Skeletal muscle tissue (tissue), 4 donors: ENCODE data around the gene TOMM20L. TPM values are rescaled to one million over a fixed set of nuclear protein-coding genes. Genes with fewer than 3 reads are reported as not detected.
A peak's percentile ranks its signal among the peaks of the same experiment; 100 is the strongest.
"Not testable (repeated sequence)": the region's sequence is repeated elsewhere in the genome, so short reads cannot be mapped to it uniquely, and the experiment has no call there.

Source experiments
- H3K27ac ChIP-seq: one replicate; pipeline ENCODE4 v1.7.0; 2013; ENCODE audit warnings: mild to moderate bottlenecking, low read depth, low read length, inconsistent platforms
- H3K27me3 ChIP-seq, 3 donors: one replicate each; pipeline ENCODE4 v1.7.0; 2013; ENCODE audit warnings: low read length in 3 of 3; ENCODE audit not compliant: control insufficient read depth in 3 of 3, insufficient read depth in 3 of 3
- H3K36me3 ChIP-seq, 3 donors: one replicate each; pipeline ENCODE4 v1.7.0; 2013; ENCODE audit warnings: low read length in 3 of 3; ENCODE audit not compliant: control insufficient read depth in 3 of 3, insufficient read depth in 3 of 3
- H3K4me1 ChIP-seq, 3 donors: one replicate each; pipeline ENCODE4 v1.7.0; 2013; ENCODE audit warnings: low read length in 3 of 3, mild to moderate bottlenecking in 3 of 3; ENCODE audit not compliant: control insufficient read depth in 3 of 3, insufficient read depth in 3 of 3
- H3K4me3 ChIP-seq, 3 donors: one replicate each; pipeline ENCODE4 v1.7.0; 2013; ENCODE audit warnings: low read length in 3 of 3
- H3K9ac ChIP-seq, 3 donors: one replicate each; pipeline ENCODE4 v1.7.0; 2013; ENCODE audit warnings: low read length in 3 of 3, mild to moderate bottlenecking in 3 of 3, moderate library complexity in 2 of 3, low read depth in 1 of 3
- H3K9me3 ChIP-seq, 3 donors: one replicate each; pipeline ENCODE4 v1.7.0; 2013; ENCODE audit warnings: low read length in 3 of 3; ENCODE audit not compliant: control insufficient read depth in 3 of 3
- total RNA-seq: library from RNA; depleted of rRNA; stranded (reverse); fragments of >200 nt; gene quantifications from one replicate; pipeline ENCODE4 v1.2.3, GENCODE V29; 2014
- donor health status: Osteomylitis.

The TOMM20L gene
- total RNA-seq, 1 donor from 2014 or later: not detected

DNA sequence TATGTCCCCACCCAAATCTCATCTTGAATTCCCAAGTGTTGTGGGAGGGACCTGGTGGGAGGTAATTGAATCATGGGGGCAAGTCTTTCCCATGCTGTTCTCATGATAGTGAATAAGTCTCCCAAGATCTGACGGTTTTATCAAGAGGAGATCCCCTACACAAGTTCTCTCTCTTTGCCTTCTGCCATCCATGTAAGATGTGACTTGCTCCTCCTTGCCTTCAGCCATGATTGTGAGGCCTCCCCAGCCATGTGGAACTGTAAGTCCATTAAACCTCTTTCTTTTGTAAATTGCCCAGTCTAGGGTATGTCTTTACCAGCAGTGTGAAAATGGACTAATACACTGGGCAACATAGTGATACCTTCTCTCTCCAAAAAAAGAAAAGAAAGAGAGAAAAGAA, 21.2 kb downstream of the TOMM20L start:
- not testable (repeated sequence) for H3K4me3 ChIP-seq, H3K9me3 ChIP-seq, H3K4me1 ChIP-seq, H3K27ac ChIP-seq, H3K27me3 ChIP-seq, H3K9ac ChIP-seq
- peaks cover 11 to 18% (median 15%) of the 10 kb centered on the region in 3 donors for H3K36me3 ChIP-seq

DNA sequence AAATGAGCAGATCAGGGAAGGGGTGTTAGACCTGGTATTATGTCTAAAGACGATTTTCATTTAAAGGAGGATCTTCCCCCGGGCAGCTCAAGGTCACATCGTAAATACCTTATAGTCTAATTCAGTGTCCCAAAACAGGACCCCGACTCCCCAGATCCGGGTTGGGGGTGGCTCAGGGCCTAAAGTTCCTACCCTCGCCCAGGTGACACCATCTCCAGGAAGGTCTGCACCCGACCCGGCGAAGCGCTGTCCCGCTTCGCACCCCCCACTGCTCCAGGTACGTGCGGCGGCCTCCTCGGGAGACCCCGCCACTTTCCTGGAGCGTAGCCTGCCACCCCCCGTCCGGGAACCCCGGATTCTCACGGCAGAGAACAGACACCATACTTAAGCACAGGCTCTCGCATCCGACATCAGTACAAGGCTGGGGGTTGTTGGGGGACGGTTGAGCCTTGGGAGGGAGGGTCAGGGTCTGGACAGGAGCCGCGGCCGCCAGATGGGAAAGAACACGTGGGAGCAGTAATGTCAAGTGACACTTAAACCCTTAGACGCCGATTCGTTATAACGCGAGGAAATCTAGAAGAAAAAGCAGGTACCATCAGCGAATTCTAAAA, 31.0 kb downstream of the TOMM20L start:
- H3K36me3 ChIP-seq: peaks cover 7 to 11% (median 8%) of the 10 kb centered on the region in 3 donors
- H3K9ac ChIP-seq: peak overlapping the region; percentile 91 to 100 (median 97)
- H3K4me3 ChIP-seq: peak overlapping the region; percentile 92 to 100 (median 94)
- H3K27me3 ChIP-seq: no peaks in the 10 kb centered on the region
- H3K27ac ChIP-seq: peak overlapping the region; percentile 98
- H3K9me3 ChIP-seq: no peaks in the 10 kb centered on the region
- peaks cover 5 to 9% (median 7%) of the 10 kb centered on the region in 3 donors for H3K4me1 ChIP-seq

DNA sequence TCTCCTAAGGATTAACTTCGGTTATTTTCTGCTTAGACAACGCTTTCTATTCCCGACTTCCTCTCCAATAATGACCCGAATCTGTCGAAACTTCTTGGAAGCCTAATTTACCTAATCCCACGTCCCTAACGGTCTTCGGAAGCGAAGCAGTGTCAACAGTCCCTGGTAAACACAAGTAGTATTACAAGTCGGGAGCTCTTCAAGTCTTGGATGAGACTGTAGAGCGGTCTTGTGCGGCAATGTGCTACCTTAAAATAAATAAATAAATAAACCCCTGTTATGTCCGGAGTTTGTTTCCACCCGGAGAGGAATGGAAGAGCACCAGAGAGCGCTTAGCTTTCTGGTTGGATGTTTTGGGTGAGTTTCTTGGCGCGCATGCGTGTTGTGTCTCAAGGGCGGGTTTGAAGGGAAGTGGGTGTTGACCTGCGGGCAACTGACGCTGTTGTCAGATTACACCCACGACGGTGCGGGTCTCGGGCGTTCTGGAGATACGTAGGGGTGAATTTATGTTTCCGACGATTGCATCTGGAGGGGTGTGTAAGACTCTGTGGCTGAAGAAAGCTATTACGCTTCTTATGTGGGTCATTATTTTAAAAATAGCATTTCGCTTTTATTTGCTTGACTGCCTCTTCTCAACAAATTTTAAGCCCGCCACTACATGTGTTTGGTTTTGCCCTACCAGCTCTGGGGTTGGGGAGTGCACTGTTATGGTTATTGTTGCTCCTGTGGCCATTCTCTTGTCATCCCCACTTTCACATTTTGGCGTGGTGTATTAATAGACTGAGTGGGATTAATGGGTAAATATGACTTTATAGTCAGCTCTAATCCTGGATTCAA, 31.8 kb downstream of the TOMM20L start, which contains the start of the genes KIAA0586 and TIMM9:
Gene KIAA0586 (plus strand): TSS at position 439 of the 837 bp plus-strand sequence. CDS start 546 bp downstream, outside the sequence.
Gene TIMM9 (minus strand): TSS at position 251 of the 837 bp plus-strand sequence. CDS start 15,586 bp downstream, outside the sequence.
- no peaks in the 10 kb centered on the region for H3K27me3 ChIP-seq
- H3K27ac ChIP-seq: peak within 1 kb of the TSS; percentile 98
- H3K4me1 ChIP-seq: peaks cover 5 to 9% (median 7%) of the 10 kb centered on the region in 3 donors
- no peaks in the 10 kb centered on the region for H3K9me3 ChIP-seq
- H3K36me3 ChIP-seq: peaks cover 7 to 11% (median 11%) of the 10 kb centered on the region in 3 donors
- H3K4me3 ChIP-seq: peak within 1 kb of the TSS; percentile 92 to 100 (median 94)
- peak within 1 kb of the TSS; percentile 91 to 100 (median 97) for H3K9ac ChIP-seq

DNA sequence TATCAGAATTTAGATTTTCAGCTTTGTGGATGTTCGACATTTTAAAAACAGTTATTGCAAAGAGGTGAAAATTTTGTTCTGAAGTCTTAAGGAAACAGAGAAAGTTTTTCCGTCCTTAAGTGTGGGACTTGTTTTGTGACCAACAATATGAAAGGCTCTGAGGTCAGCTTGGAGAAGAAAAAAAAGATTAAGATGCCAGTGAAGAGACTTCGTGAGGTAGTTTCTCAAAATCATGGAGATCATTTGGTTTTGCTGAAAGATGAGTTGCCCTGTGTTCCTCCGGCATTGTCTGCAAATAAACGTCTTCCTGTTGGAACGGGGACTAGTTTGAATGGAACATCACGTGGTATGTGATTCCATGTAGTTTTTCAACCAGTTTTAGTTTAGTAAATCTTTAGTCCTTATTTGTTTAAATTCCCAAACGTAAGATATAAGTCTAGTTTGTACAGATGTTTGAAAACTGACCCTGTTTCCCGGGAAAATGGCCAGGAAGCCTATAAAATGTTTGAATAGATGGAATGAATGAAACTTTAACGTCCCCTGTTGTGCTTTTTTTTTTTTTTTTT, 32.5 kb downstream of the TOMM20L start:
- Histone ChIP-seq H3K4me3 (peak overlapping the region; percentile 92 to 100 (median 94)), H3K4me1 (peaks cover 5 to 9% (median 7%) of the 10 kb centered on the region in 3 donors), H3K27me3 (no peaks in the 10 kb centered on the region), H3K9ac (peak overlapping the region; percentile 91 to 100 (median 97)), H3K27ac (peak overlapping the region; percentile 98), H3K36me3 (peaks cover 2 to 18% (median 7%) of the 10 kb centered on the region in 3 donors), H3K9me3 (no peaks in the 10 kb centered on the region)

DNA sequence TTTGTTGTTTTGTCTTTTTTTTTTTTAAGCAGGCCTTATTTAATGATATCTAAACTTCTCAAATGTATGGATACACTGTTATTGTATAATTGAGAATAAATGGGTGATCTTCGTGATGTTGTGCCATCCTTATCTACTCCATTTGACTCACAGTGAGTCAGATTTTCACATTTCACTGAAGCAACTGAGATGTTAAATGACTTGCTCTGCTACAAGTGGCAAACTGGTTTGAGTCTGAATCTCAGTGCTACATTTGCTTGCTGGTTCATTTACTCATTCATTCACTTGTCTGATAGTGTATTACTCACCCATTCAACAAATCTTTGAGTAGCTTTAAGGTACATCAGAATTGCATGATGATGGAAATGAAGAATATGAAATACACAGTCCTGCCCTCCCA, 34.4 kb downstream of the TOMM20L start:
- Histone ChIP-seq H3K27ac (no peak overlapping the region), H3K9me3 (no peaks in the 10 kb centered on the region), H3K4me3 (no peak overlapping the region), H3K27me3 (no peaks in the 10 kb centered on the region), H3K36me3 (peaks cover 7 to 22% (median 15%) of the 10 kb centered on the region in 3 donors), H3K4me1 (peaks cover 5 to 9% (median 7%) of the 10 kb centered on the region in 3 donors), H3K9ac (no peak overlapping the region)

DNA sequence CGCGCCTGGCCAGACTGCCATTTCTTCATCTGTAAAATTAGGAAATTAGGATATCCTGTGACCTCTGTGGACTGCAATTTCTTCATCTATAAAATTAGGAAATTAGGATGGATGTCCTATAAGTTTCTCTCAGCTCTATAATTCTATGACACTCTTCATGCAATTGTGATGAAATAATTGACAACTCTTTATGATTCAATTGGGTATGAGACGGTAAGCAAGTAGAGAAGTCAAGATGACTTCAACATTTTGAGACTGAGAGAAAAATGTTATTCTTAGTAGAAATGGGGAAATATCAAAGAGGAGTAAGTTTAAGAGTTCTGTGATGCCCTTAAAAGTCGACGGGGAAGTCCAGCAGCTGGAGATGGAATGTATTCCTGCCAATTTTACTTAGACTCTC, 43.7 kb downstream of the TOMM20L start:
- Histone ChIP-seq H3K4me1 (no peaks in the 10 kb centered on the region), H3K27ac (no peak overlapping the region), H3K4me3 (no peak overlapping the region), H3K36me3 (peaks cover 5 to 38% (median 29%) of the 10 kb centered on the region in 3 donors), H3K9ac (no peak overlapping the region), H3K9me3 (no peaks in the 10 kb centered on the region), H3K27me3 (no peaks in the 10 kb centered on the region)

DNA sequence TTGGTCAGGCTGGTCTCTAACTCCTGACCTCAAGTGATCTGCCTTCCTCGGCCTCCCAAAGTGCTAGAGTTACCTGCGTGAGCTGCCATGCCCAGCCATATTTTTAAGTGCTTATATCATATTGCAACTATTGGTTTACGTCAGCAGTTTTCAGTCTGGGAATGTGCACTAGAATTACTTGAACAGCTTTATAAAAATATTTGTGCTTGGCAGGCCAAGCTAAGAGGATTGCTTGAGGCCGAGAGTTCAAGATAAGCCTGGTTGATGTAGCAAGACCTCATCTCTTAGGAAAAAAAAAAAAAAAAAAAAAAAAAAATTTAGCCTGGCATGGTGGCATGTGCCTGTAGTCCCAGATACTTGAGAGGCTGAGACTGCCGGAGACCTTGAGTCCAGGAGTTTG, 48.9 kb downstream of the TOMM20L start:
- Histone ChIP-seq H3K9ac (no peak overlapping the region), H3K4me3 (no peak overlapping the region), H3K9me3 (no peaks in the 10 kb centered on the region), H3K4me1 (no peaks in the 10 kb centered on the region), H3K36me3 (peaks cover 11 to 33% (median 24%) of the 10 kb centered on the region in 3 donors), H3K27me3 (no peaks in the 10 kb centered on the region), H3K27ac (no peak overlapping the region)

DNA sequence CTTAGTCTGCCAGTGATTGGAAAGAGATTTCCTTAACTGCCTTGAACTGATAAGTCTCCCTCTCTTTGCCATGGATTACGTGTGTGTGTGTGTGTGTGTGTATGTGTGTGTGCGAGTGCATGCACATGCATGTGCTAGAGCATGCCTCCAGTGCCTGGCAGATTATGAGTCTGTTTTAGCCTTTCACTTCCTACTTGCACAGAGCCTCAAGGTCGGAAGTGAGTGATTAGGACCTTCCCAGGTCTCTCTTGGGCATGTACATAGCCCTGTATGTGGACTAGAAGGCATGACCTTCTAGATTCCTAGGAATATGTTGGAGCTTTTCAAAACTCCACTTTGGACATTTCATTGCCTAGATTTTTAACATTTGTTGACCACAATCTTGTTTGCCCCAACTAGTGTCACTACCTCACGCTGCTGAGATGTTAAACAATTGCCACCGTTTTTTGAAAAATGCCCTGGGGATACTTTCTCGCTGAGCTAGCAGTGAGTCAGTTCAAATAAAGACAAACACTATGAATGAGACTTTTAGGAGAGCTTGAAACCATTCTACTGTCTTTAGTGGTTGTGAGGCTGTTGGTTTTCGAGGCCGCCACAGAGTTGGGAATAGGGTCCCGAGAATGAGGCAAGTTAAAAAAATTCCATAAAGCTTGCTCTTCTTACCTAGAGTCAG, 60.0 kb downstream of the TOMM20L start:
- Histone ChIP-seq H3K4me3 (no peak overlapping the region), H3K4me1 (no peaks in the 10 kb centered on the region), H3K9ac (no peak overlapping the region), H3K27ac (no peak overlapping the region), H3K27me3 (no peaks in the 10 kb centered on the region), H3K9me3 (no peaks in the 10 kb centered on the region), H3K36me3 (peaks cover 3 to 56% (median 33%) of the 10 kb centered on the region in 3 donors)
